Neural crest cell (in vitro differentiated cells): ENCODE data around the gene CDH23. TPM values are rescaled to one million over a fixed set of nuclear protein-coding genes. Genes with fewer than 3 reads are reported as not detected.

Source experiments
- DNase-seq: peaks from one replicate; pipeline ENCODE4 v3.0.0; 2021; ENCODE audit warnings: low read depth, mixed read lengths, low spot score
- H3K27ac Mint-ChIP-seq: one replicate; pipeline ENCODE4 v1.8.0; 2021; ENCODE audit warnings: mild to moderate bottlenecking, mixed read lengths; ENCODE audit not compliant: unreplicated experiment
- H3K27me3 Mint-ChIP-seq: 2 replicates; pipeline ENCODE4 v1.8.0; 2021; ENCODE audit warnings: low read depth, mild to moderate bottlenecking, mixed read lengths
- H3K36me3 Mint-ChIP-seq: 2 replicates; pipeline ENCODE4 v1.8.0; 2021; ENCODE audit warnings: low read depth, mild to moderate bottlenecking, mixed read lengths
- H3K4me1 Mint-ChIP-seq: 2 replicates; pipeline ENCODE4 v1.8.0; 2021; ENCODE audit warnings: mixed read lengths
- H3K4me3 Mint-ChIP-seq: one replicate; pipeline ENCODE4 v1.8.0; 2021; ENCODE audit warnings: mild to moderate bottlenecking, mixed read lengths
- H3K9me3 Mint-ChIP-seq: 2 replicates; pipeline ENCODE4 v1.8.0; 2021; ENCODE audit warnings: mixed read lengths
- CTCF ChIP-seq: fragments of 200-600 bp; sonication (generic); conservative IDR thresholded peaks from 2 replicates; pipeline ENCODE4 v1.5.0; 2021; ENCODE audit warnings: antibody characterized with exemption, mild to moderate bottlenecking
- total RNA-seq: library from RNA; stranded (reverse); gene quantifications from 2 replicates; pipeline ENCODE4 v1.2.1, GENCODE V29; 2021

Gene CDH23
- total RNA-seq, 1 donor from 2014 or later: 2.6 TPM

DNA sequence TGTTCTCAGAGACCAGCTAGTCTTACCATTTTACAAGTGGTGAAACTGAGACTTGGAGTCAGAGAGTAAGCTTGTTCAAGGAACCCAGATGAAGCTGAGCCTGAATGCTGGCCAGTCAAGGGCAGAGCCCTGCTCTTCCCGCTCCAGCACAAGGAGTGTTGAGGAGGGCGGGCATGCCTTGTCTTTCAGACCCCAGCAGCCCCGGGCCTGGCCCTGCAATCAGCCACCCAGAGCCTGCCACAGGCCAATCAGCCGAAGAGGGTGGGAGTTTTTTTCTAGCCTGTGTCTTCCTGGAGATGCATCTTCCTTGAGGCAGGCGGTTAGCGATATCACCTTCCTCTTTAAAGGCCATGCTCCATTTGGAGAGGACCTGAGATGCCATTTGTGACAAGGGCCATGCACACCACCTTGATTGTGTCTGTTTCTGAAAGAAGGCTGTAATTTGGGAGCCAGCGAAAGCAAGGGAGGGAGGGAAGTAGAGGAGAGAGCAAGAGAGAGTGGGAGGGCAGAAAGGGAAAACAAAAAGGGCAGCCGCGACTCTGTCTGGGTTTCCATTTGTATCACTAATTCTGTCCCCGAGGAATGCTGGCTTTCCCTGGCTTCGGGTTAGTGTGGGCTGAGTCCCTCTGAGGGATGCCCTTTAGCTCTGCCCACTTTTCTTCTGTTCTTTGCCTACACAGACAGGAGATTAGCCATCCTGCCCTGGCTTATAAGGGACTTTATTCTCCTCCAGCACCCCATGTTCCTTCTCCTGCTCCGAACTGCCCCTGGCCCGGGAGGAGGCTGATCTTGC, 8.0 kb downstream of the CDH23 start:
- Mint-ChIP-seq H3K27me3 (peaks cover 40% of the 10 kb centered on the region), H3K36me3 (no peaks in the 10 kb centered on the region), H3K4me1 (peaks cover 5% of the 10 kb centered on the region), H3K9me3 (no peaks in the 10 kb centered on the region), H3K4me3 (no peak overlapping the region), H3K27ac (no peak overlapping the region)
- DNase-seq: no peak
- no peak for TF ChIP-seq CTCF

DNA sequence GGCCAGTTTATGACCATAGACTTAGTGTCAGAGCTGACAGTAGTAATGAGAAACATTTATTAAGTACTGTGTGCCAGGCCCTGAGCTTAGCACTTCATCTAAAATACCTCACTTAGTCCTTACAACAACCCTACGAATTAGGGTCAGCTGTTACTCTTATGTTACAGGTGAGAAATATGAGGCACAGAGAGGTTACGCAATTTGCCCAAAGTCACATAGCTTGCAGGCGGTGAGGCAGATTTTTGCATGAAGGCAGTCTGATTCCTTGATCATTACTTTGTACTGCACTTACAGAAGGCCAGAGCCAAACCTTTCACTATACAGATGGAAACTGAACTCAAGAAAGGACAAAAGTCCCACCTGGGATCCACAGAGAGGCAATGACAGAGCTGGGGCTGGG, 10.2 kb downstream of the CDH23 start:
- no peak for TF ChIP-seq CTCF
- H3K4me3 Mint-ChIP-seq: no peak overlapping the region
- no peak overlapping the region for H3K27ac Mint-ChIP-seq
- peaks cover 2% of the 10 kb centered on the region for H3K36me3 Mint-ChIP-seq
- H3K9me3 Mint-ChIP-seq: peaks cover 5% of the 10 kb centered on the region
- H3K27me3 Mint-ChIP-seq: peaks cover 20% of the 10 kb centered on the region
- H3K4me1 Mint-ChIP-seq: peaks cover 5% of the 10 kb centered on the region
- DNase-seq: no peak

DNA sequence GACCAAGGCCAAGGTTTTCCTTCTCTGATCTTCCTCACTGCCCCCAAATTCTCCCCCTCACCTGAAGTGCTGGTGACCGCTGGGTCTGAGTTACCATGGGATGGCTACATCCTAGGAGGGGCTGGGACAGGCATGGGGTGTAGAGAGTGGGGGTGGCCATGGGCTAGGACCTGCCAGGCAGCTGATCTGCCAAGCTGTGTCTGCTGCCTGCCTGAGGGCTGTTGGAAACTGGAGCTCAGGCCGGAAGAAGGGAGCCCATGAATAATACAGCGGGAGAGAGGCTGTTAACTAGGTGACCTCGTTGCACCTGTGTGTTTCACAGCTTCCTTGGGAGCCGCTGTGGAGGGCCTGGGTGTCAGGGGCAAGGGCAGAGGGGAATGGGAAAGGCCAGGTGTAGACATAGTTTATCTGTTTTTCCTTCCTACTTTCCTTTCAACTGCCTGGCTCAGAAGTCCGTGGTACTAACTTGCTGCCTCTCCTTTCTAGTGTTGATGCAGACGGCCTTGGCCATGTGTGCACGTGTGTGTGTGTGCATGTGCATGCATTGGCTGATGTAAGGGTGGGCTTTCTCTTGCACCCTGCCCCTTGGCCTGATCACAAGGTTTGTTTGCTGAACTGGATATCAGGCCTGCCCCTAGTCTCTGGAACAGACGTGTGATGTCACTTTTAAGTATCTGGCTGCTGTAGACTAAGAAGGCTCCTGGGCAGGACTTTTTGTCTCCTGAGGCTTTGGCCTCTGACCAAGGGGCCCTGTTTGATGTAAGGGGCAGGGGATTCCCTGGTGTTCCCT, 11.9 kb downstream of the CDH23 start:
- Mint-ChIP-seq H3K27ac (no peak overlapping the region), H3K4me3 (no peak overlapping the region), H3K4me1 (peaks cover 5% of the 10 kb centered on the region), H3K27me3 (peaks cover 21% of the 10 kb centered on the region), H3K9me3 (peaks cover 5% of the 10 kb centered on the region), H3K36me3 (peaks cover 2% of the 10 kb centered on the region)
- TF ChIP-seq CTCF: no peak
- no peak for DNase-seq

GRCh38 chr10:71409516-71410104, 12.9 kb downstream of the CDH23 start:
- H3K36me3 Mint-ChIP-seq: peaks cover 2% of the 10 kb centered on the region
- no peak overlapping the region for H3K27ac Mint-ChIP-seq
- TF ChIP-seq CTCF: no peak
- no peak overlapping the region for H3K4me3 Mint-ChIP-seq
- H3K9me3 Mint-ChIP-seq: peaks cover 5% of the 10 kb centered on the region
- peaks cover 5% of the 10 kb centered on the region for H3K4me1 Mint-ChIP-seq
- no peak for DNase-seq
- H3K27me3 Mint-ChIP-seq: peaks cover 26% of the 10 kb centered on the region

DNA sequence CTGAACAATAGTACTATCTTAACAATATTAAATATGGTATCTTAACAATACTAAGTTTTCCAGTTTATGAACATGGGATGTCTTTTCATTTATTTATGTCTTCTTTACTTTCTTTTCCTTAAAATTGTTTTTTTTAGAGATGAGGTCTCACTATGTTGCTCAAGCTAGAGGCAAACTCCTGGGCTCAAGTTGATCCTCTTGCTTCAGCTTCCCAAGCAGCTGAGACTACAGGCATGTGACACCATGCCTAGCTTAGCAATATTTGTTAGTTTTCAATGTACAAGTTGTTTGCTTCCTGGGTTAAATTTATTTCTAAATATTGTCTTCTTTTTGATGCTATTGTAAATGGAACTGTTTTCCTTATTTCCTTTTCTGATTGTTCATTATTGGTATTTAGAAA, 16.9 kb downstream of the CDH23 start:
- peaks cover 5% of the 10 kb centered on the region for H3K9me3 Mint-ChIP-seq
- DNase-seq: no peak
- peaks cover 25% of the 10 kb centered on the region for H3K27me3 Mint-ChIP-seq
- no peak overlapping the region for H3K27ac Mint-ChIP-seq
- peaks cover 2% of the 10 kb centered on the region for H3K36me3 Mint-ChIP-seq
- peaks cover 5% of the 10 kb centered on the region for H3K4me1 Mint-ChIP-seq
- no peak overlapping the region for H3K4me3 Mint-ChIP-seq
- no peak for TF ChIP-seq CTCF
